ENCODE measurements around the gene HEATR3.

Gene HEATR3

DNA sequence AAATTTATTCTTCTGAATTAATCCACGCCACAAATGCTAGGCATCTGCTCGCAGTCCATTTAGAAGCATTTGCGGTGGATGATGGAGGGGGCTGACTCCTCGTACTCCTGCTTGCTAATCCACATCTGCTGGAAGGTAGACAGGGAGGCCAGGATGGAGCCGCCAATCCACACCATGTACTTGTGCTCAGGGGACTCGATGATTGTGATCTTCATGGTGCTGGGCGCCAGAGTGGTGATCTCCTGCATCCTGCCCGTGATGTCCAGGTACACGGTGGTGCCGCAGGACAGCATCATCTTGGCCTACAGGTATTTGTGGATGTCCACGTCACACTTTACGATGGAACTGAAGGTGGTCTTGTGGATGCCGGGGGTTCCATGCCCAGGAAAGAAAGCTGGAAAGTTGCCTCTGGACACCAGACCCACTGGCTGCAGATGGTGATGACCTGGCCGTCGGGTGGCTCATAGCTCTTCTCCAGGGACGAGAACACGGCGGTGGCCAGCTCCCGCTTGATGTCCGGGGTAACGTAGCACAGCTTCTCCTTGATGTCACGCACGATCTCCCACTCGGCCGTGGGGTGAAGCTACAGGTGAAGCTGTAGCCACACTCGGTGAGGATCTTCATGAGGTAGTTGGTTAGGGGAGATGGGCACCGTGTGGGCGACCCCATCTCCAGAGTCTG, 7.5 kb upstream of the HEATR3 start:
- Histone ChIP-seq H3K27ac (ENCODE audit: low read depth, low read length) (no peak overlapping the region), H3K9ac (ENCODE audit: low read depth, low read length) (no peak overlapping the region), H3K4me1 (ENCODE audit: control insufficient read depth, insufficient read depth, low read length) (no peaks in the 10 kb centered on the region), H3K9me3 (ENCODE audit: control insufficient read depth, insufficient read depth, low read length) (no peaks in the 10 kb centered on the region), H3K36me3 (ENCODE audit: control insufficient read depth, insufficient read depth, low read length) (no peaks in the 10 kb centered on the region), H3K4me3 (ENCODE audit: low read depth, low read length) (no peak overlapping the region), H3K27me3 (ENCODE audit: control insufficient read depth, insufficient read depth, low read length) (no peaks in the 10 kb centered on the region)

- Histone ChIP-seq H3K4me3 (ENCODE audit: low read depth, low read length) (no peak overlapping the region), H3K27ac (ENCODE audit: low read depth, low read length) (no peak overlapping the region), H3K27me3 (ENCODE audit: control insufficient read depth, insufficient read depth, low read length) (no peaks in the 10 kb centered on the region), H3K4me1 (ENCODE audit: control insufficient read depth, insufficient read depth, low read length) (no peaks in the 10 kb centered on the region), H3K9ac (ENCODE audit: low read depth, low read length) (no peak overlapping the region), H3K9me3 (ENCODE audit: control insufficient read depth, insufficient read depth, low read length) (no peaks in the 10 kb centered on the region), H3K36me3 (ENCODE audit: control insufficient read depth, insufficient read depth, low read length) (no peaks in the 10 kb centered on the region)
These were observed 6.7 kb upstream of the HEATR3 start for GRCh38 chr16:50059111-50059510.

GRCh38 chr16:50059669-50060068, 6.1 kb upstream of the HEATR3 start:
- Histone ChIP-seq H3K9ac (ENCODE audit: low read depth, low read length) (no peak overlapping the region), H3K4me1 (ENCODE audit: control insufficient read depth, insufficient read depth, low read length) (no peaks in the 10 kb centered on the region), H3K27me3 (ENCODE audit: control insufficient read depth, insufficient read depth, low read length) (no peaks in the 10 kb centered on the region), H3K27ac (ENCODE audit: low read depth, low read length) (no peak overlapping the region), H3K9me3 (ENCODE audit: control insufficient read depth, insufficient read depth, low read length) (no peaks in the 10 kb centered on the region), H3K36me3 (ENCODE audit: control insufficient read depth, insufficient read depth, low read length) (no peaks in the 10 kb centered on the region), H3K4me3 (ENCODE audit: low read depth, low read length) (no peak overlapping the region)

DNA sequence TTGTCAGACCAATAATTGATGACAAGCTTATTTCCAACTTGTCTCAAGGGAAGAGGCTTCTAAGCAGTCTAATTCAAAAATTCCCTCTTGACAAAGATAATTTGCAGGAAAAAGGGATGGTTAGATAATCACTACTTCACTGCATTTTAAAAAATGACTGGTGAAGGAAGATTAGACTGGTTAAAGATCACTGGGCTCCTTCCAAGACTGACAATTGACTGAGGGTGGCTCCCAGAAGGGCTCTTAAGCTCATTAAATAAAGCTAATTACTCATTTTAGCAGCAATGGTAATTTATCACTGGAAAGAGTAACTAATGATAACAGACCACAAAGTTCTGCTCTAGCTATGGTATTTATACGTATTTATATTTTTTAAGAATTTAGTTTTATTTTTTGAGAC, 4.4 kb upstream of the HEATR3 start:
- Histone ChIP-seq H3K36me3 (ENCODE audit: control insufficient read depth, insufficient read depth, low read length) (no peaks in the 10 kb centered on the region), H3K9ac (ENCODE audit: low read depth, low read length) (no peak overlapping the region), H3K9me3 (ENCODE audit: control insufficient read depth, insufficient read depth, low read length) (no peaks in the 10 kb centered on the region), H3K27ac (ENCODE audit: low read depth, low read length) (no peak overlapping the region), H3K4me1 (ENCODE audit: control insufficient read depth, insufficient read depth, low read length) (no peaks in the 10 kb centered on the region), H3K27me3 (ENCODE audit: control insufficient read depth, insufficient read depth, low read length) (no peaks in the 10 kb centered on the region), H3K4me3 (ENCODE audit: low read depth, low read length) (no peak overlapping the region)

DNA sequence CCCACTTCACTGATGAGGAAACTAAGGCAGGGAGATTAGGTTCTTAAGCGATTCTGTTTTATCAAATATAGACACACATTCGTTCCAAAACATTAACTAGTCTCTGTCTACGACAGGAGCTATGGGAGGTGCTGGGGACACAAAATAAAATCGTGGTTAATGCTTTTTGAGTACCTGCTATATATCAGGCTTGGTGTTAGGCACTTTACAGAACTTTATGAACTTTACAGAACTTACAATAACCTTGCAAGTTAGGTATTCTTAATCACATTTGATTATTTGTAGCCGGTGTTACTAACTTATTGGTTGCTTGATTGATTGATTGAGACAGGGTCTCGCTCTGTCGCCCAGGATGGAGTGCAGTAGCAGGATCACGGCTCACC, 538 bp upstream of the HEATR3 start:
- peaks cover 20% of the 10 kb centered on the region for H3K36me3 ChIP-seq (ENCODE audit: control insufficient read depth, insufficient read depth, low read length)
- H3K27ac ChIP-seq (ENCODE audit: low read depth, low read length), result no peak overlapping the region
- no peaks in the 10 kb centered on the region for H3K9me3 ChIP-seq (ENCODE audit: control insufficient read depth, insufficient read depth, low read length)
- H3K9ac ChIP-seq (ENCODE audit: low read depth, low read length), result no peak overlapping the region
- peaks cover 4% of the 10 kb centered on the region for H3K4me1 ChIP-seq (ENCODE audit: control insufficient read depth, insufficient read depth, low read length)
- H3K27me3 ChIP-seq (ENCODE audit: control insufficient read depth, insufficient read depth, low read length), result no peaks in the 10 kb centered on the region
- peak overlapping the region; percentile 35; the same call in 1 of the 2 replicates for H3K4me3 ChIP-seq (ENCODE audit: low read depth, low read length)

- H3K27ac ChIP-seq (ENCODE audit: low read depth, low read length), result peak overlapping the region; percentile 95
- H3K9ac ChIP-seq (ENCODE audit: low read depth, low read length), result peak overlapping the region; percentile 49; the same call in 1 of the 2 replicates
- H3K9me3 ChIP-seq (ENCODE audit: control insufficient read depth, insufficient read depth, low read length), result no peaks in the 10 kb centered on the region
- peaks cover 34% of the 10 kb centered on the region for H3K36me3 ChIP-seq (ENCODE audit: control insufficient read depth, insufficient read depth, low read length)
- peaks cover 4% of the 10 kb centered on the region for H3K4me1 ChIP-seq (ENCODE audit: control insufficient read depth, insufficient read depth, low read length)
- H3K27me3 ChIP-seq (ENCODE audit: control insufficient read depth, insufficient read depth, low read length), result no peaks in the 10 kb centered on the region
- H3K4me3 ChIP-seq (ENCODE audit: low read depth, low read length), result peak overlapping the region; percentile 96
These were observed 916 bp downstream of the HEATR3 start for GRCh38 chr16:50066482-50067289.

GRCh38 chr16:50067290-50067853, 1.6 kb downstream of the HEATR3 start:
- no peak overlapping the region for H3K27ac ChIP-seq (ENCODE audit: low read depth, low read length)
- peaks cover 39% of the 10 kb centered on the region for H3K36me3 ChIP-seq (ENCODE audit: control insufficient read depth, insufficient read depth, low read length)
- no peak overlapping the region for H3K9ac ChIP-seq (ENCODE audit: low read depth, low read length)
- 0 out of 2 replicates have a peak overlapping the region, but pooled peaks have one; percentile 8 for H3K4me3 ChIP-seq (ENCODE audit: low read depth, low read length)
- peaks cover 4% of the 10 kb centered on the region for H3K4me1 ChIP-seq (ENCODE audit: control insufficient read depth, insufficient read depth, low read length)
- H3K9me3 ChIP-seq (ENCODE audit: control insufficient read depth, insufficient read depth, low read length), result no peaks in the 10 kb centered on the region
- H3K27me3 ChIP-seq (ENCODE audit: control insufficient read depth, insufficient read depth, low read length), result no peaks in the 10 kb centered on the region

GRCh38 chr16:50068550-50068949, 2.8 kb downstream of the HEATR3 start:
- Histone ChIP-seq H3K9me3 (ENCODE audit: control insufficient read depth, insufficient read depth, low read length) (no peaks in the 10 kb centered on the region), H3K27me3 (ENCODE audit: control insufficient read depth, insufficient read depth, low read length) (no peaks in the 10 kb centered on the region), H3K4me1 (ENCODE audit: control insufficient read depth, insufficient read depth, low read length) (peaks cover 4% of the 10 kb centered on the region), H3K27ac (ENCODE audit: low read depth, low read length) (no peak overlapping the region), H3K36me3 (ENCODE audit: control insufficient read depth, insufficient read depth, low read length) (peaks cover 41% of the 10 kb centered on the region), H3K9ac (ENCODE audit: low read depth, low read length) (no peak overlapping the region), H3K4me3 (ENCODE audit: low read depth, low read length) (no peak overlapping the region)

DNA sequence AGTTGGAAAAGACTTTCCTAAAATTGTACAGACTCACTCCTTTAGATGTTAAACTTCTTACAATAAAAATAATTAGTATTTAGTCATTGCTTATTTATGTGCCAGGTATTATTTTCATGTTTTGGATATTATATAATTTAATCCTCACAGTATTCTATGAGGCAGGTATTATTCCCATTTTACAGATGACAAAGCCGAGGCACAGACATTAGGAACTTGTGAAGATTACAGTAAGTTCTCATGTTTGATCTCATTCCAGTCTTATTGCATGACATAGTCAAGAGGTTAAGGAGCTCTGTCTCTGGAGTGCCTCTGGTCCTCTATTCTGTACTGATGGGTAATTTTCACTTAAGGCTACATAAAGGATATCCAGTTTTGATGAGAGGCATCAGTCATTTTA, 3.3 kb downstream of the HEATR3 start:
- Histone ChIP-seq H3K27me3 (ENCODE audit: control insufficient read depth, insufficient read depth, low read length) (no peaks in the 10 kb centered on the region), H3K36me3 (ENCODE audit: control insufficient read depth, insufficient read depth, low read length) (peaks cover 41% of the 10 kb centered on the region), H3K9me3 (ENCODE audit: control insufficient read depth, insufficient read depth, low read length) (no peaks in the 10 kb centered on the region), H3K9ac (ENCODE audit: low read depth, low read length) (no peak overlapping the region), H3K4me1 (ENCODE audit: control insufficient read depth, insufficient read depth, low read length) (peaks cover 4% of the 10 kb centered on the region), H3K4me3 (ENCODE audit: low read depth, low read length) (no peak overlapping the region), H3K27ac (ENCODE audit: low read depth, low read length) (no peak overlapping the region)

GRCh38 chr16:50071075-50071671, 5.4 kb downstream of the HEATR3 start:
- Histone ChIP-seq H3K9ac (ENCODE audit: low read depth, low read length) (no peak overlapping the region), H3K4me3 (ENCODE audit: low read depth, low read length) (no peak overlapping the region), H3K27ac (ENCODE audit: low read depth, low read length) (no peak overlapping the region), H3K36me3 (ENCODE audit: control insufficient read depth, insufficient read depth, low read length) (peaks cover 48% of the 10 kb centered on the region), H3K27me3 (ENCODE audit: control insufficient read depth, insufficient read depth, low read length) (no peaks in the 10 kb centered on the region), H3K4me1 (ENCODE audit: control insufficient read depth, insufficient read depth, low read length) (peaks cover 4% of the 10 kb centered on the region), H3K9me3 (ENCODE audit: control insufficient read depth, insufficient read depth, low read length) (no peaks in the 10 kb centered on the region)

- Histone ChIP-seq H3K4me1 (ENCODE audit: control insufficient read depth, insufficient read depth, low read length) (peaks cover 2% of the 10 kb centered on the region), H3K9ac (ENCODE audit: low read depth, low read length) (no peak overlapping the region), H3K4me3 (ENCODE audit: low read depth, low read length) (no peak overlapping the region), H3K9me3 (ENCODE audit: control insufficient read depth, insufficient read depth, low read length) (no peaks in the 10 kb centered on the region), H3K36me3 (ENCODE audit: control insufficient read depth, insufficient read depth, low read length) (peaks cover 54% of the 10 kb centered on the region), H3K27ac (ENCODE audit: low read depth, low read length) (no peak overlapping the region), H3K27me3 (ENCODE audit: control insufficient read depth, insufficient read depth, low read length) (no peaks in the 10 kb centered on the region)
These were observed 7.0 kb downstream of the HEATR3 start for GRCh38 chr16:50072730-50073129.

Data from HUES48 (cell line).